ENCODE measurements around the gene GUSB. TPM values are rescaled to one million over a fixed set of nuclear protein-coding genes. Genes with fewer than 3 reads are reported as not detected.
A peak's percentile ranks its signal among the peaks of the same experiment; 100 is the strongest.

Gene GUSB
- total RNA-seq, 3 donors from 2014 or later, result 55.9 to 82.1 (median 74.3) TPM

DNA sequence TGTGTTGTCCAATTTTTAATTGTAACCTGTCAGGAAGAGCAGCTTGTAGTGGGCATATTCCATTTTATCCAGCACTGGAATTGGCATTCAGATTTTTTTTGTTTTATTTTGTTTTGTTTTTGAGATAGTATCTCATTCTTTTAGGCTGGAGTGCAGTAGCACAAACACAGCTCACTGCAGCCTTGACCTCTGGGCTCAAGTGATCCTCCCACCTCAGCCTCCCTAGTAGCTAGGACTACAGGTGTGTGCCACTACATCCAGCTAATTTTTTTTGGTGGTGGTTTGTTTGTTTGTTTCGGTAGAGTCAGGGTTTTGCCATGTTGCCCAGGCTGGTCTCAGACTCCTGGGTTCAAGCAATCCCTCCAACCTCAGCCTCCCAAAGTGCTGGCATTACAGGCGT, 44.7 kb downstream of the GUSB start:
- no peak for ATAC-seq
- TF ChIP-seq, protein P1, sequence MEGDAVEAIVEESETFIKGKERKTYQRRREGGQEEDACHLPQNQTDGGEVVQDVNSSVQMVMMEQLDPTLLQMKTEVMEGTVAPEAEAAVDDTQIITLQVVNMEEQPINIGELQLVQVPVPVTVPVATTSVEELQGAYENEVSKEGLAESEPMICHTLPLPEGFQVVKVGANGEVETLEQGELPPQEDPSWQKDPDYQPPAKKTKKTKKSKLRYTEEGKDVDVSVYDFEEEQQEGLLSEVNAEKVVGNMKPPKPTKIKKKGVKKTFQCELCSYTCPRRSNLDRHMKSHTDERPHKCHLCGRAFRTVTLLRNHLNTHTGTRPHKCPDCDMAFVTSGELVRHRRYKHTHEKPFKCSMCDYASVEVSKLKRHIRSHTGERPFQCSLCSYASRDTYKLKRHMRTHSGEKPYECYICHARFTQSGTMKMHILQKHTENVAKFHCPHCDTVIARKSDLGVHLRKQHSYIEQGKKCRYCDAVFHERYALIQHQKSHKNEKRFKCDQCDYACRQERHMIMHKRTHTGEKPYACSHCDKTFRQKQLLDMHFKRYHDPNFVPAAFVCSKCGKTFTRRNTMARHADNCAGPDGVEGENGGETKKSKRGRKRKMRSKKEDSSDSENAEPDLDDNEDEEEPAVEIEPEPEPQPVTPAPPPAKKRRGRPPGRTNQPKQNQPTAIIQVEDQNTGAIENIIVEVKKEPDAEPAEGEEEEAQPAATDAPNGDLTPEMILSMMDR (IDR thresholded peaks at IDR 0.05), result no peak
- H3K36me3 ChIP-seq (ENCODE audit: low read depth), result no peaks in the 10 kb centered on the region
- no peak overlapping the region for H3K4me3 ChIP-seq
- H3K9me3 ChIP-seq, result no peaks in the 10 kb centered on the region
- H3K4me1 ChIP-seq (ENCODE audit: low read depth), result no peaks in the 10 kb centered on the region
- intact Hi-C loops (cut with DNase I, micrococcal nuclease), result no loop called here
- no peak for DNase-seq

DNA sequence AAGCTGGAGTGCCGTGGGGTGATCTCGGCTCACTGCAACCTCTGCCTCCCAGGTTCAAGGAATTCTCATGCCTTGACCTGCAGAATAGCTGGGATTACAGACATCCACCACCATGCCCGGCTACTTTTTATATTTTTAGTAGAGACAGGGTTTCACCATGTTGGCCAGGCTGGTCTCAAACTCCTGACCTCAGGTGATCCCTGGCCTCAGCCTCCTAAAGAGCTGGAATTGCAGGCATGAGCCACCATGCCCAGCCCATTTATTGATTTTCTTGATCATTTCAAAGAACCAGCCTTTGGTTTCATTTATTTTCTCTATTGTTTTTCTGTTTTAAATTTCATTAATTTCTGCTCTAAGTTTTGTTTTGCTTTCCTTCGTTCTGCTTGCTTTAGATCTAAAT, 50.3 kb downstream of the GUSB start:
- TF ChIP-seq, protein P1 (IDR thresholded peaks at IDR 0.05), result no peak
- intact Hi-C loops (cut with DNase I, micrococcal nuclease), result no loop called here
- Histone ChIP-seq H3K9me3 (no peaks in the 10 kb centered on the region), H3K4me3 (no peak overlapping the region), H3K36me3 (ENCODE audit: low read depth) (no peaks in the 10 kb centered on the region), H3K4me1 (ENCODE audit: low read depth) (peaks cover 9% of the 10 kb centered on the region)
- no peak for DNase-seq
- ATAC-seq, result no peak

DNA sequence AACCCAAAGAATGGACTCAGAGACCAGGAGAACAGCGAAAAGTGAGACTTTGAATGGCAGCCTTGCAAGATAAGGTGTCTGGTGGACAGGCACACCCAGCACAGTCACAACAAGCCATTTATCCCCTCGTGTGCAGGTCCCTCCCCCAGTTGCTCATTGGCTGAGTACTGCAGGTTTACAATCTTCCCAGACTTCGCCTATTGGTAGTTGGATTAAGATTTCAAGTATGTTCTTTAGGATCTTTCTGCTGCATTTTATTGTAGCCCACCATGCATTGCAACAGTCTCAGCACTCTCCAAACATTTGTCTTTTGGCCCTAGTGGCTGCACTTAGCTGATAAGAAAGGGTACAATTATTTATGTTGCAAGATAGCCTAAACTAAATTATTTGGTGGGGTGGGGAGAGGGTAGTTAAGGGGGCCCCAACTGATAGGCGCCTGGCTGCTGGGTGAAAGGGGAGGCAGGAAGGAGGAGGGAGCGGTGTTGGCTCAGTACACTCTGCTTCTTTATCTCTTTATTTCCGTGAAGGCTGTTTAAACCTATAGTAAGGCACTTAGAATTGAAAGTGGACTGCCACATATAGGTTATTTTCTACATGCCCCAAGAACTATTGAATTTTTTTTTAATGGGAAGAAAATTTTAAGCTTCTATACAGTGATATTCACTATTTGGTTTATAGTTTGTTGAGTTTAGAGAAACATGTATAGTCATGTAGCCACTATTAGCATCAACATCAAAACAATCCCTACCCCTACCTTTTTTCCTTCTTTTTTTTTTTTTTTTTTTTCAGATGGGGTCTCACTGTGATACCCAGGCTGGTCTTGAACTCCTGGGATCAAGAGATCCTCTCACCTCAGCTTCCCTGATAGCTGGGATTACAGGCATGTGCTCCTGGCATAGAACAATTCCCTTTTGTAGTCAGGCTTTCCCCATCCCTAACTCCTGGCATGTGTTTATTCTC, 54.2 kb downstream of the GUSB start:
- DNase-seq, result peak in 2 of 3 donors; percentile 33
- peak; percentile 93 for ATAC-seq
- TF ChIP-seq, protein P1 (IDR thresholded peaks at IDR 0.05), result no peak
- Histone ChIP-seq H3K4me1 (ENCODE audit: low read depth) (peaks cover 9% of the 10 kb centered on the region), H3K9me3 (no peaks in the 10 kb centered on the region), H3K4me3 (no peak overlapping the region), H3K36me3 (ENCODE audit: low read depth) (no peaks in the 10 kb centered on the region)
- intact Hi-C loops (cut with DNase I, micrococcal nuclease), result no loop called here

DNA sequence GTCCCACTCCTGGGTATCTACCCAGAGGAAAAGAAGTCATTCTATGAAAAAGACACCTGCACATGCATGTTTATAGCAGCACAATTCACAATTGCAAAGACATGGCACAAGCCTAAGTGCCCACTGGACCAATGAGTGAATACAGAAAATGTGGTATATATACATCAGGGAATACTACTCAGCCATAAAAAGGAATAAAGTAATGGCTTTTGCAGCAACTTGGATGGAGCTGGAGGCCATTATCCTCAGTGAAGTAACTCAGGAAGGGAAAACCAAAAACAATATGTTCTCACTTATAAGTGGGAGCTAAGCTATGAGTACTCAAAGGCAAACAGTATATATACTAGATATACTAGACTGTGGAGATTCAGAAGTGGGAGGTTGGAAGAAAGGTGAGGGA, 55.4 kb downstream of the GUSB start:
- TF ChIP-seq, protein P1 (IDR thresholded peaks at IDR 0.05), result no peak
- DNase-seq (no peak), ATAC-seq (no peak)
- Histone ChIP-seq H3K4me3 (no peak overlapping the region), H3K9me3 (no peaks in the 10 kb centered on the region), H3K4me1 (ENCODE audit: low read depth) (peaks cover 9% of the 10 kb centered on the region), H3K36me3 (ENCODE audit: low read depth) (no peaks in the 10 kb centered on the region)
- intact Hi-C loops (cut with DNase I, micrococcal nuclease), result no loop called here

DNA sequence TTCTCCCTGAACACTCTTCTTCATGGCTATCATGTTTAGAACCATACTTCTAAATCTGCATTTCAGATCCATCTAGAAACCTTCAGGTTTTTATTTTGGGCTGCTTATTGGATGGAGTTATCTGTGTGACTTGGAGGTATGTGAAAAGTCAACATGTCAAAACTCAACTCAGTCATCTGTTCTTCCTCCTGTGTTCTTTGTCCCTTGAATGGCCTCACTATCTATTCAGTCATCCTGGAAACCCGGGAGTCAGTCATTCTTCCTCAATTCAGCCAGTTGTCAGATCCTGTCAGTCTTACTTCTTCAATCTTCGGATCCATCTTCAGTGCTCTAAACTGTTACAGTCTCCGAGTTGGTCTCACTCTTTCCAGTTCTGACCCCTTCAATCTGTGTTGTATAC, 57.0 kb downstream of the GUSB start:
- no peaks in the 10 kb centered on the region for H3K36me3 ChIP-seq (ENCODE audit: low read depth)
- intact Hi-C loops (cut with DNase I, micrococcal nuclease), result no loop called here
- TF ChIP-seq, protein P1 (IDR thresholded peaks at IDR 0.05), result no peak
- DNase-seq (no peak), ATAC-seq (no peak)
- peaks cover 9% of the 10 kb centered on the region for H3K4me1 ChIP-seq (ENCODE audit: low read depth)
- H3K9me3 ChIP-seq, result no peaks in the 10 kb centered on the region
- H3K4me3 ChIP-seq, result no peak overlapping the region

All from mucosa of descending colon (tissue), 3 donors.